ENCODE measurements around the gene ZNF207.

Gene ZNF207

DNA sequence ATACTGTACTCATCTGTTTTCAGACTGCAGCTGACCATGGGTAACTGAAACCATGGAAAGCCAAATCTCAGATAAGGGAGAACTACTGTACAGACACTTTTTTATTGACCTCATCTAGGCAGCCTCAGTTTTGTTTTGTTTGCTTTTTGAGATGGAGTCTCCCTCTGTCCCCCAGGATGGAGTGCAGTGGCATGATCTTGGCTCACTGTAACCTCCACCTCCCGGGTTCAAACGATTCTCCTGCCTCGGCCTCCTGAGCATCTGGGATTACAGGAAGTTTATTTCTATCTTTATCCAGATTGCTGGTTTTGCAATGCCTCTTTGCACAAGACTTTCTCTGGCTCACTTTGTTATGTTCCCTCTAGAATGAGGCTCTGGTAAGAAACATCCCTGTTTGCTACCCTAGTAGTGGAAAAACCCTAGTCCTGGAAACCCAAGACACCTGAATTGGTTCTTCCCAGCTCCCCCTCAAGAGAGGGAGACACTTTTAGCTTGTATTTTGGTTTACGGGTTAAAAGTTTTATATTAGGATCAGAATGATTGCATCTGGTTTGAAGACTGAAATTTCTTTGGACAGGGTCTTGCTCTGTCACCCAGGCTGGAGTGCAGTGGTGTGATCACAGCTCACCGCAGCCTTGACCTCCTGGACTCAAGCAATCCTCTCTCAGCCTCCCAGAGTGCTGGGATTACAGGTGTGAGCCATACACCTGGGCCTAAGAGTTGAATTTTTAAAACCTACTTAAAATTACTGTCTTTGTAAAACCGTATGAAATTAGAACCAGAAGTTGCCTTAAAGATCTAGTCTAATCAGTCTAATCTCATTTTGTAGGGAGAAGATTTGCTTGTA lies 38.9 kb downstream of the ZNF207 start:
- no peak overlapping the region for H3K27ac ChIP-seq (replicated peaks)
- TF ChIP-seq POLR2AphosphoS5 (IDR thresholded peaks at IDR 0.05; ENCODE audit: low read depth): no peak
- TF ChIP-seq, protein P1, sequence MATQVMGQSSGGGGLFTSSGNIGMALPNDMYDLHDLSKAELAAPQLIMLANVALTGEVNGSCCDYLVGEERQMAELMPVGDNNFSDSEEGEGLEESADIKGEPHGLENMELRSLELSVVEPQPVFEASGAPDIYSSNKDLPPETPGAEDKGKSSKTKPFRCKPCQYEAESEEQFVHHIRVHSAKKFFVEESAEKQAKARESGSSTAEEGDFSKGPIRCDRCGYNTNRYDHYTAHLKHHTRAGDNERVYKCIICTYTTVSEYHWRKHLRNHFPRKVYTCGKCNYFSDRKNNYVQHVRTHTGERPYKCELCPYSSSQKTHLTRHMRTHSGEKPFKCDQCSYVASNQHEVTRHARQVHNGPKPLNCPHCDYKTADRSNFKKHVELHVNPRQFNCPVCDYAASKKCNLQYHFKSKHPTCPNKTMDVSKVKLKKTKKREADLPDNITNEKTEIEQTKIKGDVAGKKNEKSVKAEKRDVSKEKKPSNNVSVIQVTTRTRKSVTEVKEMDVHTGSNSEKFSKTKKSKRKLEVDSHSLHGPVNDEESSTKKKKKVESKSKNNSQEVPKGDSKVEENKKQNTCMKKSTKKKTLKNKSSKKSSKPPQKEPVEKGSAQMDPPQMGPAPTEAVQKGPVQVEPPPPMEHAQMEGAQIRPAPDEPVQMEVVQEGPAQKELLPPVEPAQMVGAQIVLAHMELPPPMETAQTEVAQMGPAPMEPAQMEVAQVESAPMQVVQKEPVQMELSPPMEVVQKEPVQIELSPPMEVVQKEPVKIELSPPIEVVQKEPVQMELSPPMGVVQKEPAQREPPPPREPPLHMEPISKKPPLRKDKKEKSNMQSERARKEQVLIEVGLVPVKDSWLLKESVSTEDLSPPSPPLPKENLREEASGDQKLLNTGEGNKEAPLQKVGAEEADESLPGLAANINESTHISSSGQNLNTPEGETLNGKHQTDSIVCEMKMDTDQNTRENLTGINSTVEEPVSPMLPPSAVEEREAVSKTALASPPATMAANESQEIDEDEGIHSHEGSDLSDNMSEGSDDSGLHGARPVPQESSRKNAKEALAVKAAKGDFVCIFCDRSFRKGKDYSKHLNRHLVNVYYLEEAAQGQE (IDR thresholded peaks at IDR 0.05; ENCODE audit: insufficient replicate concordance, low read depth): no peak
- no peak for TF ChIP-seq GABPA (IDR thresholded peaks at IDR 0.05; ENCODE audit: low read depth)
- TF ChIP-seq, protein P2, sequence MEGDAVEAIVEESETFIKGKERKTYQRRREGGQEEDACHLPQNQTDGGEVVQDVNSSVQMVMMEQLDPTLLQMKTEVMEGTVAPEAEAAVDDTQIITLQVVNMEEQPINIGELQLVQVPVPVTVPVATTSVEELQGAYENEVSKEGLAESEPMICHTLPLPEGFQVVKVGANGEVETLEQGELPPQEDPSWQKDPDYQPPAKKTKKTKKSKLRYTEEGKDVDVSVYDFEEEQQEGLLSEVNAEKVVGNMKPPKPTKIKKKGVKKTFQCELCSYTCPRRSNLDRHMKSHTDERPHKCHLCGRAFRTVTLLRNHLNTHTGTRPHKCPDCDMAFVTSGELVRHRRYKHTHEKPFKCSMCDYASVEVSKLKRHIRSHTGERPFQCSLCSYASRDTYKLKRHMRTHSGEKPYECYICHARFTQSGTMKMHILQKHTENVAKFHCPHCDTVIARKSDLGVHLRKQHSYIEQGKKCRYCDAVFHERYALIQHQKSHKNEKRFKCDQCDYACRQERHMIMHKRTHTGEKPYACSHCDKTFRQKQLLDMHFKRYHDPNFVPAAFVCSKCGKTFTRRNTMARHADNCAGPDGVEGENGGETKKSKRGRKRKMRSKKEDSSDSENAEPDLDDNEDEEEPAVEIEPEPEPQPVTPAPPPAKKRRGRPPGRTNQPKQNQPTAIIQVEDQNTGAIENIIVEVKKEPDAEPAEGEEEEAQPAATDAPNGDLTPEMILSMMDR (IDR thresholded peaks at IDR 0.05; ENCODE audit: insufficient read depth, low read length): no peak
- TF ChIP-seq SPI1 (IDR thresholded peaks at IDR 0.05; ENCODE audit: borderline replicate concordance, low read depth): no peak
- no peak overlapping the region for H3K4me3 ChIP-seq (replicated peaks; ENCODE audit: insufficient read depth, low read length)
- H3K27me3 ChIP-seq (ENCODE audit: insufficient read depth, poor library complexity, severe bottlenecking): no peaks in the 10 kb centered on the region
- DNase-seq (ENCODE audit: low read depth in 1 of 2, low spot score in 1 of 2): no peak

DNA sequence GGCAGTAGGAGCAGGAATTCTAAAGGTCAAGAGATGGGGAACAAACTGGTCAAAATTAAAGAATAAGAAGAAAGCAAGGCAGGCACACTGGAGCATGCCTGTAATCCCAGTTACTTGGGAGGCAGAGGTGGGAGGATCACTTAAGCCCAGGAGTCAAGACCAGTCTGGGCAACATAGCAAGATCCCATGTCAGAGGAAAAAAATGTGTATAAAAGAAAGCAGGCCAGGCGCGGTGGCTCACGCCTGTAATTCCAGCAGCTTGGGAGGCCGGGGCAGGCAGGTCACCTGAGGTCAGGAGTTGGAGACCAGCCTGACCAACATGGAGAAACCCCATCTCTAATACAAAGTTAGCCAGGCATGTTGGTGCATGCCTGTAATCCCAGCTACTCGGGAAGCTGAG lies 43.9 kb downstream of the ZNF207 start:
- H3K27ac ChIP-seq (replicated peaks): no peak overlapping the region
- no peak for TF ChIP-seq POLR2AphosphoS5 (IDR thresholded peaks at IDR 0.05; ENCODE audit: low read depth)
- TF ChIP-seq, protein P1 (IDR thresholded peaks at IDR 0.05; ENCODE audit: insufficient replicate concordance, low read depth): no peak
- no peak for TF ChIP-seq GABPA (IDR thresholded peaks at IDR 0.05; ENCODE audit: low read depth)
- no peak for TF ChIP-seq SPI1 (IDR thresholded peaks at IDR 0.05; ENCODE audit: borderline replicate concordance, low read depth)
- TF ChIP-seq, protein P2 (IDR thresholded peaks at IDR 0.05; ENCODE audit: insufficient read depth, low read length): no peak
- H3K27me3 ChIP-seq (ENCODE audit: insufficient read depth, poor library complexity, severe bottlenecking): no peaks in the 10 kb centered on the region
- no peak for DNase-seq (ENCODE audit: low read depth in 1 of 2, low spot score in 1 of 2)
- H3K4me3 ChIP-seq (replicated peaks; ENCODE audit: insufficient read depth, low read length): no peak overlapping the region

DNA sequence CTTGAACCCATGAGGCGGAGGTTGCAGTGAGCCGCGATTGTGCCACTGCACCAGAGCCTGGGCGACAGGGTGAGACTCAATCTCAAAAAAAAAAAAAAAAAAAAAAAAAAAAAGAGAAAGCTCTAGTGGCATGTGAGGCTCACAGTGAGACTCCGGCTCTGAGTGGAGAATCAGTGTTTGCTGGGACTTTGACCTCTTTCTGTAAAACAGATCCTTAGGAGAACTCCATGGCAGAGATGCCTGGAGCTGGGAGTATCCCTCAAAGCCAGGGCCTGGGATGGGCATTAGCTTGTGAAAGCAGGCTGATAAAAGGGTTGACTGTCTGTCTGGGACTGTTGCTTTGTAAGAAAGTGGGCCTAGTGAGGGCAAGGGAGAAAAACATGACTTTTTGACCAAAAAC lies 46.4 kb downstream of the ZNF207 start:
- Histone ChIP-seq H3K27me3 (ENCODE audit: insufficient read depth, poor library complexity, severe bottlenecking) (no peaks in the 10 kb centered on the region), H3K27ac (replicated peaks) (no peak overlapping the region), H3K4me3 (replicated peaks; ENCODE audit: insufficient read depth, low read length) (no peak overlapping the region)
- DNase-seq (ENCODE audit: low read depth in 1 of 2, low spot score in 1 of 2): no peak
- TF ChIP-seq GABPA (IDR thresholded peaks at IDR 0.05; ENCODE audit: low read depth) (no peak), SPI1 (IDR thresholded peaks at IDR 0.05; ENCODE audit: borderline replicate concordance, low read depth) (no peak), POLR2AphosphoS5 (IDR thresholded peaks at IDR 0.05; ENCODE audit: low read depth) (no peak)
- TF ChIP-seq, protein P1 (IDR thresholded peaks at IDR 0.05; ENCODE audit: insufficient replicate concordance, low read depth): no peak
- TF ChIP-seq, protein P2 (IDR thresholded peaks at IDR 0.05; ENCODE audit: insufficient read depth, low read length): no peak
